ENCODE measurements around the gene BICDL2.

The BICDL2 gene

DNA sequence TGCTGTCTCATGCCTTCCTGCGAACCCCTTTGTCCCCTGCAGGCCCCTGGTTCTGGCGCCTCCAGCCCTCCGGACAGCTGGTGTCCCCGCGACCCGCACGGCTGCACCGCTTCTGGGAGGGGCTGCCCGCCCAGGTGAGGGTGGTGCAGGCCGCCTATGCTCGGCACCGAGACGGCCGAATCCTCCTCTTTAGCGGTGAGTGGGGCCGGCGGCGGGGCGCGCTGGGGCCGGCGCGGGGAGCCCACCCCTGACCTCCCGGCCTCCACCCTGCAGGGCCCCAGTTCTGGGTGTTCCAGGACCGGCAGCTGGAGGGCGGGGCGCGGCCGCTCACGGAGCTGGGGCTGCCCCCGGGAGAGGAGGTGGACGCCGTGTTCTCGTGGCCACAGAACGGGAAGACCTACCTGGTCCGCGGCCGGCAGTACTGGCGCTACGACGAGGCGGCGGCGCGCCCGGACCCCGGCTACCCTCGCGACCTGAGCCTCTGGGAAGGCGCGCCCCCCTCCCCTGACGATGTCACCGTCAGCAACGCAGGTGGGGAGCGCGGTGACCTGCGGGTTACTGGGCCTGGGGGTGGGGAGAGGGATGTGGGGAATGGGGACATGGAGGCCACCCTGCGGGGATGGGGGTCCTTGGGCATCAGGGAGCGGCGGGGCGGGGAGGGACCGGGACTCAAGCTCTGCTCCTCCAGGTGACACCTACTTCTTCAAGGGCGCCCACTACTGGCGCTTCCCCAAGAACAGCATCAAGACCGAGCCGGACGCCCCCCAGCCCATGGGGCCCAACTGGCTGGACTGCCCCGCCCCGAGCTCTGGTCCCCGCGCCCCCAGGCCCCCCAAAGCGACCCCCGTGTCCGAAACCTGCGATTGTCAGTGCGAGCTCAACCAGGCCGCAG, 21.6 kb upstream of the BICDL2 start:
- TF ChIP-seq, protein P1, sequence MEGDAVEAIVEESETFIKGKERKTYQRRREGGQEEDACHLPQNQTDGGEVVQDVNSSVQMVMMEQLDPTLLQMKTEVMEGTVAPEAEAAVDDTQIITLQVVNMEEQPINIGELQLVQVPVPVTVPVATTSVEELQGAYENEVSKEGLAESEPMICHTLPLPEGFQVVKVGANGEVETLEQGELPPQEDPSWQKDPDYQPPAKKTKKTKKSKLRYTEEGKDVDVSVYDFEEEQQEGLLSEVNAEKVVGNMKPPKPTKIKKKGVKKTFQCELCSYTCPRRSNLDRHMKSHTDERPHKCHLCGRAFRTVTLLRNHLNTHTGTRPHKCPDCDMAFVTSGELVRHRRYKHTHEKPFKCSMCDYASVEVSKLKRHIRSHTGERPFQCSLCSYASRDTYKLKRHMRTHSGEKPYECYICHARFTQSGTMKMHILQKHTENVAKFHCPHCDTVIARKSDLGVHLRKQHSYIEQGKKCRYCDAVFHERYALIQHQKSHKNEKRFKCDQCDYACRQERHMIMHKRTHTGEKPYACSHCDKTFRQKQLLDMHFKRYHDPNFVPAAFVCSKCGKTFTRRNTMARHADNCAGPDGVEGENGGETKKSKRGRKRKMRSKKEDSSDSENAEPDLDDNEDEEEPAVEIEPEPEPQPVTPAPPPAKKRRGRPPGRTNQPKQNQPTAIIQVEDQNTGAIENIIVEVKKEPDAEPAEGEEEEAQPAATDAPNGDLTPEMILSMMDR (IDR thresholded peaks at IDR 0.05) = no peak

DNA sequence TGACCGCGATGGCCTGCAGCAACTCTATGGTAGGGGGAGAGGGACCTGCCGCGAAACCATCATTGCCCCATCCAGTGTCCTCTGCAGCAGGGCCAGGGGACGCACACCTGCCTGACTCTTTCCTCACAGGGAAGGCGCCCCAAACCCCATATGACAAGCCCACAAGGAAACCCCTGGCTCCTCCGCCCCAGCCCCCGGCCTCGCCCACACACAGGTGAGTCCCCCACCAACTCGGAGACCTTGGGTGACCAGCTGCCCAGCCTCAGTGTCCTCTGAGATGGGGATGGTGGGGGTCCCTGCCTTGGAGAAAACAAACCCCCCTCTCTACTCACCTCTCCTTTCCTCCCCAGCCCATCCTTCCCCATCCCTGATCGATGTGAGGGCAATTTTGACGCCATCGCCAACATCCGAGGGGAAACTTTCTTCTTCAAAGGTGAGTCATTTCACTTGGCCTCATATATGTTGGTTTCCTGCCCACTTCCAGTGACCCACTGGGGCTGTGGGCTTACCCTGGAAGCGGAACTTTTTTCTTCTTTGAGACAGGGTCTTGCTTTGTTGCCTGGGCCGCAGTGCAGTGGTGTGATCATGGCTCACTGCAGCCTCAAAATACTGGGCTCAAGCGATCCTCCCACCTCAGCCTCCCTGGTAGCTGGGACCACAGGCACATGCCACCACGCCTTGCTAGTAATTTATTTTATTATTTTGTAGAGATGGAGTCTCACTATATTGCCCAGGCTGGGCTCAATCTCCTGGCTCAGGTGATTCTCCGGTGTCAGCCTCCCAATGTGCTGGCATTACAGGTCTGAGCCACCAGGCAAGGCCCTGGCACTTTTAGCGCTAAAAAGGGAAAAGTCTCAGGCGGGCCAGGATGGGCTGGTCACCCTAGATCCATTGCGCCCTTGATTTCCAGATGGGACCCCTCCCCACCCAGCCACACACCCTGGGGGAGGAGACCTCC, 20.7 kb upstream of the BICDL2 start:
- TF ChIP-seq, protein P1 (IDR thresholded peaks at IDR 0.05) = no peak

DNA sequence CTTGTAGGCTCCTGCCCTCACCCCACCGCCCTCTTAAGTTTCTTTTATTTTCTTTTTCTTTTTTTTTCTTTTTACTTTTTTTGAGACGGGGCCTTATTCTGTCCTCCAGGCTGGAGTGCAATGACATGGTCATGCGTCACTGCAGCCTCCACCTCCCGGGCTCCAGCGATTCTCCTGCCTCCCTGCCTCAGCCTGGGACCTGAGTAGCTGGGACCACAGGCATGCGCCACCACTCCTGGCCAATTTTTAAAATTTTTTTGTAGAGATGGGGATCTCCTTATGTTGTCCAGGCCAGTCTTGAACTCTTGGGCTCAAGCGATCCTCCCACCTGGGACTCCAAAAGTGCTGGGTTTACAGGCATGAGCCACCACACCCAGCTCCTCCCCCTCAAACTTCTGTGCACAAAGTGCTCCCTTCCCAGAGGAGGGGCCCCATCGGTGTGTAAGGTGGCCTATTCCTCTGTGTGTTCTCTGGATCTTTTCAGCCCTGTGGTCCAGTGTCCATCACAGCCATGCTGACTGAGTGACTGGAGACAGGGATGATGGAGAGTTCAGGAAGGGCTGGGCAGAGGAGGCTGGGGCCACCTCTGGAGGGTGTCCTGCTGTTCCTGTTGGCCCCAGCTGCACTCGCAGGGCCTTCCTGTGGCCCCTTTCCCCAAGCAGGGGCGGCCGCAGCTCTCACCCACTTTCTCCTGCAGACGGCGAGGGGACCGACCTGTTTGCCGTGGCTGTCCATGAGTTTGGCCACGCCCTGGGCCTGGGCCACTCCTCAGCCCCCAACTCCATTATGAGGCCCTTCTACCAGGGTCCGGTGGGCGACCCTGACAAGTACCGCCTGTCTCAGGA, 19.8 kb upstream of the BICDL2 start:
- TF ChIP-seq, protein P1 (IDR thresholded peaks at IDR 0.05) = no peak

DNA sequence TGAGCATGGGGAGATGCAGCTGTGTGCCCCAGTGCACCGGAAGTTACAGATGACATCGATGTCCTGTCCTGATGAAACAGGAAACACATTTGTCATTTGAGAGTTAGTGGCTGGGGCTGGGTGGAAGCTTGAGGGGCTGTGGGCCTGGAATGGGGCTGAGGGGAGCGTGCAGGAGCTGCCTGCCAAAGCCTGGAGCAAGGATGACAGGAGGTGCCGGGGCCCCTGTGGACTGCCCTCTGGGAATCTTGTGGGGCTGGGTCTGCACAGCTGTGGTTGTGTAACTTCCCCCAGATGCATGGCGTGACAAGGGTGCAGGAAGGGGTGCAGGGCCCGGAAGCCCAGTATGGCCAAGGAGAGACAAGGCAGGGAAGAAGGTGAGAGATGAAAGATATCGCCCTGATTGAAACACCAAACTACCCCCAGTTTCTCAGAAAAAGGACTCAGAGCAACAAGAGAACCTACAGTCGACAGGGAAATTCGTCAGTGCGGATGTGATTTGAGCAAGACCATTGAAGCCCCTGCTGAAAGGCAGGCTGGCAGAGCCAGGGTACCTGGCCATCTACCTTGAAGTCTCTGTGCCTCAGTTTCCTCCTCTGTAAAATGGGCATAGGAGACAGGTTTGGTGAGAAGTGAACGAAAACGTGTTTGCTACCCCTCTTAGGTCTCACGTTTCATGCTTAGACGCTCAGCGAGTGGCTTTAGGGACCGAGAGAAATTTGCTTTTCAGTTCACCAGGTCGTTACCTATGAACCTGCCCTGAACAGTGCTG, 18.4 kb upstream of the BICDL2 start:
- TF ChIP-seq, protein P1 (IDR thresholded peaks at IDR 0.05) = no peak

DNA sequence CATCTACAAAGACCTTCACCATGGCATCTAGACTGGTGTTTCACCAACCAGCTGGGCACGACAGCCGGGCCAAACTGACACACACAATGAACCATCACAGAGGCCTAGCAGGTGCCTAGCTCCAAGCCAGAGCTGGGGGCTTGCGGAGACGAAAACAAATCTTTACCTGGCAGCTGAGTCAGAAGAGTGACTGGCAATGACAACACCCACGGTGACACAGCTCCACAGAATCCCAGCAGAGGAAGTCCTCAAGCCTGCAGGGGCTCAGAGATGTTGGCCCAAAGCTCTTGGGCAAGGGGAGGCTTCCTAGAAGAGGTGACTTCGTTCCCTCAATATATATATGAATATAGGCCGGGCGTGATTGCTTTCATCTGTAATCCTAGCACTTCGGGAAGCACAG, 14.8 kb upstream of the BICDL2 start:
- TF ChIP-seq, protein P1 (IDR thresholded peaks at IDR 0.05) = no peak

DNA sequence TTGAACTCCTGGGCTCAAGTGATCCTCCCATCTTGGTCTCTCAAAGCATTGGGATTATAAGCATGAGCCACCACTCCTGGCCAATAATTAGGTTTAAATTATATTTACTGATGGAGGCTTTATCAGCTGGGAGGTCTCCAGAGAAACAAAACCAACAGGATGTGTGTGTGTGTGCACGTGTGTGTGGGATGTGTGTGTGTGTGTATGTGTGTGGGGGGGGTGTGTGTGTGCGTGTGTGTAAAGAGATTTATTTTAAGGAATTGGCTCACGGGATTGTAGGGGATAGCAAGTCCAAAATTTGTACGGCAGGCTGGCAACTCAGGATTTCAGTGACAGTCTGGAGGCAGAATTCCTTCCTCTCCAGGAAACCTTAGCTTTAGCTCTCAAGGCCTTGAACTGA, 14.3 kb upstream of the BICDL2 start:
- TF ChIP-seq, protein P1 (IDR thresholded peaks at IDR 0.05) = no peak

Data from LNCAP (cell line).